GM12892 (cell line): ENCODE measurements around the gene KIF3A. TPM values are rescaled to one million over a fixed set of nuclear protein-coding genes. Genes with fewer than 3 reads are reported as not detected.

Experiments
- DNase-seq: peaks from one replicate; pipeline ENCODE4 v3.0.0; 2011; ENCODE audit not compliant: insufficient read length
- FAIRE-seq: peaks from 2 replicates; lab custom pipeline; 2011; peaks lifted over from hg19 to GRCh38; lab: Jason Lieb, UNC
- POLR2A ChIP-seq: IDR thresholded peaks from 2 replicates; pipeline ENCODE4 v1.6.1; 2011; ENCODE audit warnings: low read depth, low read length, control low read depth
- POLR2AphosphoS5 ChIP-seq: IDR thresholded peaks from 2 replicates; pipeline ENCODE4 v1.6.1; 2011; ENCODE audit warnings: low read depth, low read length, control low read depth
- TAF1 ChIP-seq: IDR thresholded peaks from 2 replicates; pipeline ENCODE4 v1.6.1; 2011; ENCODE audit warnings: low read depth, mild to moderate bottlenecking, control low read depth, low read length, borderline replicate concordance
- polyA plus RNA-seq: library from polyadenylated mRNA; unstranded; fragments of >200 nt; gene quantifications from one replicate; pipeline ENCODE4 v1.2.1, GENCODE V29; 2012; ENCODE audit warnings: missing spikeins, inconsistent platforms; ENCODE audit not compliant: missing spikeins

KIF3A gene
- polyA plus RNA-seq: 21.4 TPM

DNA sequence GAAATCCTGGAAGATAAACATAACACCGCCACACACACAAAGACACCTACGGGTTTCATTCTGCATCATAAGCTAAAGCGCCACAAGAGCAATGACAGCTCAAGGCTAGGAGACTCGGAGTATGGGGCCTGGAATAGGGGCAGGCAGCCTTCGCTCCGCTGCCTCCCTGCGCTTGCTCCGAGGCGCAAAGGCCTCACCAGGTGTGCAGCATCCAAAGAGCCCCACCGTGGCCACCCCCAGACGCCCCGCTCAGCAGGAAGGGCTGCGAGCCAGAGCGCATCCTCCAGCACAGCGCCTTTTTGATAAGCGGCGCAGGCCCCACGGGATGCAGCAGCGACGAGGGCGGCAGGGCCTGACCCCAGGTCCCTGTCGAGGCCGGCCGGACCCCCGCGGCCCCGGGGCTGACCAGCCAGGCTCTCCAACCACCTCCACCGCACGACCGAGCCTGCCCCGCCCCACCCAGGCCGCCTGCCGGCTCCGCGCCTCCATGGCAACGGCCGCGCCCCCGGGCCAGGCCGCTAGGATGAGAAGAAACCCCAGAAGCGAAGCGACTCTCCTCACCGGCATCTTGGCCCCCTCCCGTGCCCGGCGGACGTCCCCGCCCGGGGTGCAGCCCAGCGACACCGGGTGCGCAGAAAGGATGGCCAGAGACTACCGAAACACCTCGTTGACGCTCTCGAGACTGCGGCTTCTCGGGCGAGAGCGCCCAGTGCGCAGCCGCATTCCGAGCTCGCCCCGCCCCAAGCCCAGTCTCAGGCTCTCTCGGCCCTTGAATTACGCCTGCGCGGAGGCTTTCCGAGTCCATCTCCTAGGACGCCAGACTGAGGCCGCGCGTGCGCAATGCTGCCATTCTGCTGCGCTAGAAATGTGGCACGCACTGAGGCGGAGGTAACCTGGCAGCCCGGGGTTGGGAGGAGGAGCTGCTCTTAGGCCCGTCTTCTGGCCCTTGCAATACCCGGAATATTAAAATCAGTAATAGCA is at the start of gene KIF3A:
Gene KIF3A (minus strand): TSS at position 694 of the 981 bp plus-strand sequence. CDS start 127 bp downstream, at position 567.
- TF ChIP-seq POLR2A (peak; percentile 81), TAF1 (0 out of 2 replicates have a peak, but pooled peaks have one; percentile 39), POLR2AphosphoS5 (no peak; the same call in 1 of the 2 replicates)
- peak; percentile 98 for DNase-seq
- FAIRE-seq: peak; percentile 100

DNA sequence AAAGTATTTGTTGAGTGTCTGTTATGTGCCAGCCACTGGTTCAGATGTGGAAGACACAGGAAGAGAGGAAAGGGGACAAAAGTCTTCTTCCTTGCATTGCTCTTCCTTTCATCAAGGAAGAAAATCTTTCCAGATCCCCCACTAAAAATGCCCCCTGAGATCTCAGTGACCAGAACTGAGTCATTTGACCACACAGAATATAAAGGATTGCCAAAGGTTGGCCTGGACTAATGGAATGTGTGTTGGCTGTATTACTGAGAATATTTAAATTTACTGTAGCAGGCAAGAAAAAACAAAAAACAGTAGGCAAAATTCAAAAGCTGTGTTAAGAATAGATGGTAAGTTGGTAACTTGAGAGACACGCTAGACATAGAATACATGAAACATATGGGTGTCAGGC is 49.7 kb upstream of the KIF3A start:
- TF ChIP-seq POLR2AphosphoS5: no peak
- no peak for TF ChIP-seq POLR2A
- no peak for TF ChIP-seq TAF1
- no peak for DNase-seq
- FAIRE-seq: no peak

DNA sequence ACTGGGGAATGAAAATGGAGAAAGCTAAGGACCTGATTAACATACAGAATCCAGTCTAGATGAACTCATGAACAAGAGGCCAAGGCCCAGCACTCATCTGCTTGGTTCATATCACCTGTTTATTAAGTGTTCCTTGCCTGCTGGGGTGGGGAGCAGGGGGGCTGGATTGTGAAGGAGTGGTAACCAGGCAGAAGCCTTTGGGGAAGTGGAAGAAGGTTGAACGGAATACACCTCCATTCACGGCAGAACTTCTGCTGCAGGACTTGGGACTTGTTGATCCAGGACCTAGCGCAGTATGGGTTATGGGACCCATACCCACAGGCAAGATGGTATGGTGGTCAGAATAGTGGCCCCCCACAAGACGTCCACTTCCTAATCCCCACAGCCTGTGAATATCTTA is 48.5 kb upstream of the KIF3A start:
- FAIRE-seq (no peak), DNase-seq (no peak)
- TF ChIP-seq POLR2AphosphoS5: no peak
- no peak for TF ChIP-seq POLR2A
- TF ChIP-seq TAF1: no peak

DNA sequence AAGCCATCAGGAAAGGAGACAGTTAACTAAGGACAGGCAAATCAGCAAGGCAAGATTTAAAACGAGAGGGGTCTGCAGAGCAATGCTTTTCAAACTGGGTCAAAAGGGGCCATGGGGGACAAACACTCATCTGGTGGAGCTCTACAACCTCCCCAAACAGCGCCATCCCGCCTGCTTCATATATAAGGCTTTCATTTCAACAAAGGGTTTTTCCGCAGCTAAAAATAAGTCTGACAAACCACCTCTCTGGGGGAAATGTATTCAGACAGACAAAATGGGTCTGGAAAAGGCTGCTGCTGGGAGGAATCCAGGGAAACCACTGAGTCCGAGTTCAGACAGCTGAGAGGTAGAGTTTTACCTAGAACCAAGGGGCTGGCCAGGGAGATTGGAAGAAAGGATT is 48.0 kb upstream of the KIF3A start:
- TF ChIP-seq TAF1 (no peak), POLR2AphosphoS5 (no peak), POLR2A (no peak)
- no peak for DNase-seq
- FAIRE-seq: peak; percentile 56

DNA sequence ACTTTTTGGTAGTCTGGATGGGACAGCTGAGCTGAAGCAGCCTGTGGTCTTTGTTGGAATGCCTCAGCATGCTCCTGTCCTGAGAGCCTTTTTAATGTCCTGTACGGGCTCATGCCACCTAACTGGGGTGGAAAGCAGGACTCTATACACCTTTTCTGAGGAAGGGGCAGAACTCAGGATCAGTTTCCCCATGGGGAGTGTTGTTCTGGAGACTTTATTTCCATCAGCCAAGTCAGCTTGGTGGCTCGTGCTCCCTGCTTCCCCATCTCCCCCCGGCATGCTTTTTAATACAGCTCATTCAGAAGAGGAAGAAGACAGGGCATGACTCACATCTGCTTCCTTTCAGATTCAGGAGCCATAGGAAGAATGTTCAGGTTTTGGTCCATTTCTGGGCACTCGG is 44.8 kb upstream of the KIF3A start:
- TF ChIP-seq POLR2A: no peak
- no peak for TF ChIP-seq POLR2AphosphoS5
- no peak for TF ChIP-seq TAF1
- FAIRE-seq: no peak
- DNase-seq: no peak

DNA sequence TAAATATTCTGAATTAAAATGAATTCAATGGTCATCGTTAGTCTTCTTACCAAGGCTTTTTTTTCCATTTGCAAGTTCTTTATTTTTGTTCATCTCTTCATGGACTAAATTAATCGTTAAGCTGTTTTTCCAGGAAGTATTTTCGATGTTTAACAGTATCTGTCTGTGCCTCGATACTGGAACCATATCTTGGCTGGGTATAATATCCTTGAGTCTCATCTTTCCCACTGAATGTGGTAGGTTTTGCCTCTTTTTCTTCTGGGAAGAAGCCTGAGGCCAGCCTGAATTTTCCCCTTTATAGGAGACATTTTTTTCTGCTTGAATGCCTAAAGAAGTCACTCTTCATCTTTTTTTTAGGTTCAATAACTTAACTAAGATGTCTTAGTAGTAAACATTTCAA is 43.7 kb upstream of the KIF3A start:
- FAIRE-seq (no peak), DNase-seq (no peak)
- TF ChIP-seq POLR2A (no peak), TAF1 (no peak), POLR2AphosphoS5 (no peak)

DNA sequence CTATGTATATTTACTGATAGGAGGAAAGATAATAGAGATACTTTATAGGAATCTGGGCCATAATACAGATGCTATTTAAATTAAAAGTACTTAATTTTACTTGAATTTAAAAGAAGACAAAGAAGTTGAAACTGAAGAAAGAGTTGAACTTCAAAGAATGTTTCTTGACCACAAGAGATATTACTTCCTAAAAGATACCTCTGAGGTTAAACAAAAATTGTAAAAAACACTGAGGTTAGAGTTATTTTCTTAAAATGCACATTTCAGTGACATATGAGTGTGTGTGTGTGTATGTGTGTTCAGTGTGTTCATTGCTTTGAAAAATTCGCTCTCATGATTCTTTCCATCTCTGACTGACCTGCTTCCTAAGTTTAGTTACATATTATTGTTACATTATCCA is 43.2 kb upstream of the KIF3A start:
- DNase-seq (no peak), FAIRE-seq (no peak)
- no peak for TF ChIP-seq POLR2A
- no peak for TF ChIP-seq POLR2AphosphoS5

DNA sequence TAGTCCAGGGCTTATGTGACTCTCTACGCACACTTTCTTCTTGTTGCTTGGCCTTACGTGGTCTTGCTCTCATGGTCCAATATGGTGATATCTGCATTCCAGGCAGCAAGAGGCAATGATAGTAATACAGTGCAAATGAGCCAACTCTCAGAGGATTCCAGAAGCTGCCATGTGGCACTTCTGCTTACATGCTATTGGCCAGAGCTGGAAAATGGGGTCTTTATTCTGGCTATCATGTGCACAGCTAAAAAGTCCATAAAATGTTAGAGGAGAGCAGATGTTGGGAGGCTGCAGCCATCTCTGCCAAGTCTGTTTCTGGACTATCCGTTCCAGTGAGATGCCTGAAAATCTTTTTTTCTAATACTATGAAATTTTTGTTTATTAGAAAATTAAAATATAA is 42.6 kb upstream of the KIF3A start:
- DNase-seq (no peak), FAIRE-seq (no peak)
- TF ChIP-seq POLR2A: no peak
- no peak for TF ChIP-seq TAF1
- no peak for TF ChIP-seq POLR2AphosphoS5

DNA sequence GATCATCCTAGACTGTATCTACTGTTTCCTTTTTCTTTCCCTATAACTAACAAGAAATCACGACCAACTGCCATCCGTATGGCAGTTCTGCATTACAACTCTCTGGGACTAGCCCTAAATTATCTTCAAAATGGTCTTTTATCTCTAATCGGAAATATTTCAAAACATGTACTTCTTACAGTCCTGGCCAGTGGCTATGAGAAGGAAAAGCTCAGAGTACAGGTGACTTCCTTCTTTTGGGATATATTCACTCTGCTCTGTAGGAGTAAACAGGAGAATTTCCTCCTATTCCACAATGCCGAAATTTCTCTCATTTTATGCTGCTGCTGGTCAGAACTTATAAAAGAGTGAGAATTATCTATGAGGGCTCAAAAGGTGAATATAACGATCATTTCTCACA is 41.5 kb upstream of the KIF3A start:
- no peak for DNase-seq
- FAIRE-seq: no peak
- TF ChIP-seq POLR2A (no peak), POLR2AphosphoS5 (no peak)

DNA sequence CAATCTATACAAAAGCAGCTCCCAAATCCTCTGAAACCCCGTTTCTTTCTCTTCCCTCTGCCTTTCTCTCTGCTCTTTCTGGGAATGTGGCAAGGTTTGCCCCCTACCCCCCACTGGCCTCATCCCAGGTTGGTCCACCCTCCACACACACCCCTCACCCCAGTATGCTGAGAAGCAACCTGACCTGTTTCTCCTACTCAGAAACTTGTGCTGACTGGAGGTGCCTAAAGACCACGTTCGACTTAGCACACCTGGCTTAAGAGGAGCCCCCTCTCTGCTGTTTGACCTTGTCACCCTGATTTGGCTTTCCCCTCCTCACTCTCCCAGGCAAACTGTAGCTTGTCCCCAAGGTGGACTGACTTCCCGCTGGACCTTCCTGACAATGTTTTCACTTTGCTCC is 40.8 kb upstream of the KIF3A start:
- DNase-seq (no peak), FAIRE-seq (peak; percentile 42)
- TF ChIP-seq POLR2AphosphoS5: no peak
- TF ChIP-seq POLR2A: no peak
- no peak for TF ChIP-seq TAF1

DNA sequence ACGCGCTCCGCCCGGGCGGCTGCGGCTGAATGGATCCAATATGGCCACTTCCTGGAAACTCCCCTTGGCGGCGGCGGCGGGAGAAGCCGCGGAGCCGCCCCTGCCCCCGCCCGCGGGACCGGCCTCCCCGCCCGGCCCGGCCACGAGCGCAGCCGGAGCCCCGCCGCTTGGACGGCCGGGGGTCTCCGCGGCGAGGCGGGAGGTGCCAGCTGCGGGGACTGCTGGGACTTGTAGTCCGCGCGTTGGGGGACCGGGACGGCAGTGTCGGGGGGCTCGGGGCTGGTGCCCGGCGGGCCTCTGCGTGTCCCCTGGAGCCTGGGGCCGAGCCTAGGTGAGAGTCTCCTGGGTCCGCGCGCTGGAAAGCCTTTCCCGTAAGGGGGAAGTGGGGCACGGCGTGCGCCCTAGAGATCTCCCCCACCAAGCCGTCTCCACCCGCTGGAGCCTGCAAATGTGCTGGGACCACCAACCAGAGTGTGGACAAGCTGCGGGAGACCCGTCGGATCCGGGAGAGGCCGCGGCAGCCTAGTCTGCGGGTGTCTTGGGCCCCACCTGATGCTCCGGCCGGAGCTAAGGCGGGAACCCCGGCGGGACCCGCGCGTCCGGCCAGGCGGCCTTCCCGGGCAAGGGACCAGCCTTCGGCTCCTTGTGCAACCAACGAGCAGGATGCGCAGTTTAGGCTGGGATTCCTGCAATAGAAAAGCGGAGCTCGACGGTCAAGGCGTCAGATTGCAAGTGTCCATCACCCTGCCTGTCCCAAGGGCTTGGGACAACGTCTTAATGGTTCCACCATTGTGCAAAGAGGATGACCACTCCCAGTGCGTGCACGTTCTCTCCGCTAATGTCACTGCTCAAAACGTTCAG is 40.1 kb upstream of the KIF3A start, which contains the start of gene SEPTIN8:
Gene SEPTIN8 (minus strand): TSS at position 31 of the 861 bp plus-strand sequence. CDS start 102 bp downstream, outside the sequence.
- peak; percentile 82 for DNase-seq

DNA sequence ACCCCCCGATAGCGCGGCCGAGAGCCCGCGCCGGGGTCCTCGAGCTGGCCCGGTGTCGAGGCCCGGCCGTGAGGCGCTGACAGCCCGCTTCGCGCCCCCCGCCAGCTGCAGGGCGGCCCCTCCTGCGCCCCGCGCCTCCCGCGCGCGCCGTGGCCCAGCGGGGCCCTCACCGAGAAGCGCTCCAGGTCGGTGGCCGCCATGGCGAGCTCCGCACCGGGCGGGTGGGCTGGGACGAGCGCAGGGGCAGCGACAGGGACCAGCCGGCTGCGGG is 39.5 kb upstream of the KIF3A start:
- FAIRE-seq: no peak
- no peak for DNase-seq
- TF ChIP-seq POLR2AphosphoS5: no peak
- TF ChIP-seq POLR2A: no peak
- TF ChIP-seq TAF1: no peak

More for the DNA sequence above, 40.1 kb upstream of the KIF3A start, which contains the start of gene SEPTIN8:
- peak; percentile 54 for FAIRE-seq
- TF ChIP-seq POLR2A (peak; percentile 54; the same call in 1 of the 2 replicates), TAF1 (no peak), POLR2AphosphoS5 (no peak)
